Liver (tissue), 9 donors: ENCODE data around the gene CNP. TPM values are rescaled to one million over a fixed set of nuclear protein-coding genes. Genes with fewer than 3 reads are reported as not detected.

Source experiments
- DNase-seq: peaks from one replicate; pipeline ENCODE4 v3.0.0-alpha.2; 2017; ENCODE audit warnings: low spot score
- H3K27ac ChIP-seq, 2 donors: one replicate each; pipeline ENCODE4 v1.7.0; 2013; ENCODE audit warnings: inconsistent platforms in 2 of 2, low read length in 2 of 2, control low read depth in 1 of 2, low read depth in 1 of 2, mild to moderate bottlenecking in 1 of 2
- H3K27me3 ChIP-seq, 4 donors: one replicate each; pipeline versions ENCODE4 v1.6.1 to v1.7.0; 2013; ENCODE audit warnings: low read length in 3 of 4, inconsistent platforms in 1 of 4, mild to moderate bottlenecking in 1 of 4, moderate library complexity in 1 of 4; ENCODE audit not compliant: control insufficient read depth in 4 of 4, insufficient read depth in 4 of 4
- H3K36me3 ChIP-seq, 4 donors: one replicate each; pipeline versions ENCODE4 v1.6.1 to v1.7.0; 2013; ENCODE audit warnings: low read length in 3 of 4, mild to moderate bottlenecking in 3 of 4, low read depth in 1 of 4, moderate library complexity in 1 of 4; ENCODE audit not compliant: control insufficient read depth in 4 of 4, insufficient read depth in 3 of 4
- H3K4me1 ChIP-seq, 4 donors: one replicate each; pipeline versions ENCODE4 v1.6.1 to v1.7.0; 2013; ENCODE audit warnings: low read length in 3 of 4, mild to moderate bottlenecking in 3 of 4, moderate library complexity in 1 of 4; ENCODE audit not compliant: control insufficient read depth in 4 of 4, insufficient read depth in 4 of 4
- H3K4me3 ChIP-seq, 3 donors: one replicate each; pipeline versions ENCODE4 v1.6.1 to v1.7.0; 2013; ENCODE audit warnings: low read length in 3 of 3, control low read depth in 1 of 3, low read depth in 1 of 3, mild to moderate bottlenecking in 1 of 3
- H3K9ac ChIP-seq, 2 donors: one replicate each; pipeline ENCODE4 v1.7.0; 2013; ENCODE audit warnings: low read length in 2 of 2, mild to moderate bottlenecking in 2 of 2, moderate library complexity in 2 of 2, control low read depth in 1 of 2, low read depth in 1 of 2
- H3K9me3 ChIP-seq, 4 donors: one replicate each; pipeline versions ENCODE4 v1.6.1 to v1.7.0; 2013; ENCODE audit warnings: low read length in 3 of 4; ENCODE audit not compliant: control insufficient read depth in 4 of 4
- EGR1 ChIP-seq, 2 donors: IDR thresholded peaks; 2 replicates each; pipeline ENCODE4 v1.6.1; 2016 to 2018; ENCODE audit warnings: antibody characterized with exemption in 2 of 2, low read depth in 2 of 2
- FOXA1 ChIP-seq: IDR thresholded peaks from 2 replicates; pipeline ENCODE4 v1.6.1; 2016; ENCODE audit warnings: antibody characterized with exemption
- FOXA2 ChIP-seq: IDR thresholded peaks from 2 replicates; pipeline ENCODE4 v1.6.1; 2016; ENCODE audit warnings: antibody characterized with exemption
- GABPA ChIP-seq, 2 donors: IDR thresholded peaks in 1 of 2; conservative IDR thresholded peaks in 1 of 2; 2 replicates each; pipeline ENCODE4 v1.6.1; 2016; ENCODE audit warnings: antibody characterized with exemption in 2 of 2, mild to moderate bottlenecking in 1 of 2, moderate library complexity in 1 of 2
- HNF4A ChIP-seq, 2 donors: conservative IDR thresholded peaks; 2 replicates each; pipeline ENCODE4 v1.6.1; 2016; ENCODE audit warnings: antibody characterized with exemption in 2 of 2, mild to moderate bottlenecking in 2 of 2
- HNF4G ChIP-seq: IDR thresholded peaks from 2 replicates; pipeline ENCODE4 v1.6.1; 2016; ENCODE audit warnings: antibody characterized with exemption
- JUND ChIP-seq, 2 donors: IDR thresholded peaks; 2 replicates each; pipeline ENCODE4 v1.6.1; 2016; ENCODE audit warnings: antibody characterized with exemption in 2 of 2
- NR2F2 ChIP-seq: IDR thresholded peaks from 2 replicates; pipeline ENCODE4 v1.6.1; 2016; ENCODE audit warnings: antibody characterized with exemption
- RAD21 ChIP-seq, 2 donors: IDR thresholded peaks; 2 replicates each; pipeline ENCODE4 v1.6.1; 2016; ENCODE audit warnings: antibody characterized with exemption in 2 of 2, mild to moderate bottlenecking in 2 of 2
- RXRA ChIP-seq, 2 donors: IDR thresholded peaks; 2 replicates each; pipeline ENCODE4 v1.6.1; 2017 to 2018; ENCODE audit warnings: antibody characterized with exemption in 2 of 2, mild to moderate bottlenecking in 1 of 2
- SP1 ChIP-seq: IDR thresholded peaks from 2 replicates; pipeline ENCODE4 v1.6.1; 2018; ENCODE audit warnings: antibody characterized with exemption, mild to moderate bottlenecking
- TAF1 ChIP-seq: conservative IDR thresholded peaks from 2 replicates; pipeline ENCODE4 v1.6.1; 2016; ENCODE audit warnings: antibody characterized with exemption, mild to moderate bottlenecking
- YY1 ChIP-seq: IDR thresholded peaks from 2 replicates; pipeline ENCODE4 v1.6.1; 2016; ENCODE audit warnings: antibody characterized with exemption, mild to moderate bottlenecking
- WGBS: extraction: QIAGEN DNeasy Blood & Tissue Kit; methylation state at CpG from one replicate; pipeline ENCODE4 v1.1.7; 2013; 5-methylcytosine and 5-hydroxymethylcytosine counted together
- polyA plus RNA-seq, 2 donors: library from polyadenylated mRNA; stranded (reverse) in 1 of 2; unstranded in 1 of 2; fragments of 200-250 nt in 1 of 2; fragments of >200 nt in 1 of 2; fragmentation: Nextera tagmentation in 1 of 2; extraction: Ambion mirVana in 1 of 2; gene quantifications; one replicate each; pipeline versions ENCODE4 v1.2.1 to v1.2.3, GENCODE V29; 2013 to 2015
- total RNA-seq, 2 donors: library from RNA; depleted of rRNA; stranded (reverse); fragments of >200 nt; gene quantifications; one replicate each; pipeline ENCODE4 v1.2.3, GENCODE V29; 2014
- TF ChIP-seq, protein P1 (sequence below): IDR thresholded peaks from 2 replicates; pipeline ENCODE4 v1.6.1; 2016; ENCODE audit warnings: antibody characterized with exemption, mild to moderate bottlenecking
- TF ChIP-seq, protein P2 (sequence below): fragments of 150-350 bp; IDR thresholded peaks from 2 replicates; pipeline ENCODE4 v1.5.1; 2017; ENCODE audit warnings: improper control_type of control experiment, low read depth, low read length; ENCODE audit not compliant: missing input control
- TF ChIP-seq, protein P3 (sequence below): IDR thresholded peaks from 2 replicates; pipeline ENCODE4 v1.6.1; 2016; ENCODE audit warnings: antibody characterized with exemption
- TF ChIP-seq, protein P4 (sequence below): IDR thresholded peaks from 2 replicates; pipeline ENCODE4 v1.6.1; 2016; ENCODE audit warnings: antibody characterized with exemption
- TF ChIP-seq, protein P5 (sequence below): IDR thresholded peaks from 2 replicates; pipeline ENCODE4 v1.6.1; 2016; ENCODE audit warnings: antibody characterized with exemption
- donor health status: healthy.
- donor health status: healthy.
- donor health status: healthy.
- donor health status: healthy.
- donor health status: healthy.

The CNP gene
- total and polyA plus RNA-seq, 4 donors: 25.3 to 38.3 (median 30.2) TPM

DNA sequence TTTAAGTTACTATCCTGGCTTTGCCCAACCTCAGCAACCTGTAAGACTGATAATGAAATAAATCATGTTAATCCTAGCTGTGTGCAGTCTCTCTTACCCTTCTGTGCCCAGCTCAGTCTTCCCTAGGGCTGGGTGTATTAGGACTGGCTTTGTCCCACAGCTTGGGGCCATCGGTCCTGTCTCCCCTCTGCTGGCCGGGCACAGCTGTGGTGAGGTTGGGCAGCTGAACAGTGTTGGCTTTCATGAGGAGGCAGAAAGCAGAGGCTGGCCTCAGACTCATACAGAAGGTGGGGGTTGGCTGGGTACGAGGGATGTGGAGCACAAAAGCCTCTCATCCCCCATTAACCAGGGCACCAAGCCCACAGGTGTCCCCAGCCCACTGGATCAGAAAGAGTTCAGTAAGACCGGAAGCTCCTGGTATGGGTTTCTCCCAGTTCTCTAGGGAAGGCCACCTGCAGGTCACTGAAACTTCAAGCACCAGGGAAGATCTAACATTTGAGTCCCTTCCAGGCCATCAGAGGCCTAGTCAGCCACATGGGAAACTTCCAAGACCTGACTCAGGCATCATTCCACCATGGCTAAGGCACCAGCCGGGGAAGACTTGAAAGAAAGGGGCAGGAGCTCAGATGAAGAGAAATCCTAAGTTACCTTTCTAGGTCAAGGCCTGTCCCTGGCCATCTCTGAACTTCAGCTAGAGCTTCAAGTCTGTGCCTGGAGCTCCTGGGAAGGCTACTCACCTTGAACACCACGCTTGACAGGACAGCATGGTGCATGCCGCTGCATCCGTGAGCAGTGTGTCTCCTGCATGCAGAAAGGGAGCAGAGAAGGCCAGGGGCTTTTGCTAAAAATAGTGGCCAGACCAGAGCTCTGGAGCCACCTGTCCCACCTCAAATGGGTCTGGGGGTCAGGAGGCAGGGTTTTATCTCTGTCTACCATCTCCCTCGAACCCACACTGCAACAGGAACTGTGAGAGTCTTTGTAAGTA lies 8.8 kb downstream of the CNP start (continued):
- TF ChIP-seq, protein P1, sequence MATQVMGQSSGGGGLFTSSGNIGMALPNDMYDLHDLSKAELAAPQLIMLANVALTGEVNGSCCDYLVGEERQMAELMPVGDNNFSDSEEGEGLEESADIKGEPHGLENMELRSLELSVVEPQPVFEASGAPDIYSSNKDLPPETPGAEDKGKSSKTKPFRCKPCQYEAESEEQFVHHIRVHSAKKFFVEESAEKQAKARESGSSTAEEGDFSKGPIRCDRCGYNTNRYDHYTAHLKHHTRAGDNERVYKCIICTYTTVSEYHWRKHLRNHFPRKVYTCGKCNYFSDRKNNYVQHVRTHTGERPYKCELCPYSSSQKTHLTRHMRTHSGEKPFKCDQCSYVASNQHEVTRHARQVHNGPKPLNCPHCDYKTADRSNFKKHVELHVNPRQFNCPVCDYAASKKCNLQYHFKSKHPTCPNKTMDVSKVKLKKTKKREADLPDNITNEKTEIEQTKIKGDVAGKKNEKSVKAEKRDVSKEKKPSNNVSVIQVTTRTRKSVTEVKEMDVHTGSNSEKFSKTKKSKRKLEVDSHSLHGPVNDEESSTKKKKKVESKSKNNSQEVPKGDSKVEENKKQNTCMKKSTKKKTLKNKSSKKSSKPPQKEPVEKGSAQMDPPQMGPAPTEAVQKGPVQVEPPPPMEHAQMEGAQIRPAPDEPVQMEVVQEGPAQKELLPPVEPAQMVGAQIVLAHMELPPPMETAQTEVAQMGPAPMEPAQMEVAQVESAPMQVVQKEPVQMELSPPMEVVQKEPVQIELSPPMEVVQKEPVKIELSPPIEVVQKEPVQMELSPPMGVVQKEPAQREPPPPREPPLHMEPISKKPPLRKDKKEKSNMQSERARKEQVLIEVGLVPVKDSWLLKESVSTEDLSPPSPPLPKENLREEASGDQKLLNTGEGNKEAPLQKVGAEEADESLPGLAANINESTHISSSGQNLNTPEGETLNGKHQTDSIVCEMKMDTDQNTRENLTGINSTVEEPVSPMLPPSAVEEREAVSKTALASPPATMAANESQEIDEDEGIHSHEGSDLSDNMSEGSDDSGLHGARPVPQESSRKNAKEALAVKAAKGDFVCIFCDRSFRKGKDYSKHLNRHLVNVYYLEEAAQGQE: no peak
- TF ChIP-seq TAF1 (no peak), RXRA (IDR thresholded peaks at IDR 0.05) (no peak), RAD21 (IDR thresholded peaks at IDR 0.05) (no peak), EGR1 (IDR thresholded peaks at IDR 0.05; ENCODE audit: low read depth in 2 of 2) (no peak), HNF4A (conservative IDR thresholded peaks at IDR 0.05) (no peak)
- TF ChIP-seq, protein P2, sequence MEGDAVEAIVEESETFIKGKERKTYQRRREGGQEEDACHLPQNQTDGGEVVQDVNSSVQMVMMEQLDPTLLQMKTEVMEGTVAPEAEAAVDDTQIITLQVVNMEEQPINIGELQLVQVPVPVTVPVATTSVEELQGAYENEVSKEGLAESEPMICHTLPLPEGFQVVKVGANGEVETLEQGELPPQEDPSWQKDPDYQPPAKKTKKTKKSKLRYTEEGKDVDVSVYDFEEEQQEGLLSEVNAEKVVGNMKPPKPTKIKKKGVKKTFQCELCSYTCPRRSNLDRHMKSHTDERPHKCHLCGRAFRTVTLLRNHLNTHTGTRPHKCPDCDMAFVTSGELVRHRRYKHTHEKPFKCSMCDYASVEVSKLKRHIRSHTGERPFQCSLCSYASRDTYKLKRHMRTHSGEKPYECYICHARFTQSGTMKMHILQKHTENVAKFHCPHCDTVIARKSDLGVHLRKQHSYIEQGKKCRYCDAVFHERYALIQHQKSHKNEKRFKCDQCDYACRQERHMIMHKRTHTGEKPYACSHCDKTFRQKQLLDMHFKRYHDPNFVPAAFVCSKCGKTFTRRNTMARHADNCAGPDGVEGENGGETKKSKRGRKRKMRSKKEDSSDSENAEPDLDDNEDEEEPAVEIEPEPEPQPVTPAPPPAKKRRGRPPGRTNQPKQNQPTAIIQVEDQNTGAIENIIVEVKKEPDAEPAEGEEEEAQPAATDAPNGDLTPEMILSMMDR: no peak

DNA sequence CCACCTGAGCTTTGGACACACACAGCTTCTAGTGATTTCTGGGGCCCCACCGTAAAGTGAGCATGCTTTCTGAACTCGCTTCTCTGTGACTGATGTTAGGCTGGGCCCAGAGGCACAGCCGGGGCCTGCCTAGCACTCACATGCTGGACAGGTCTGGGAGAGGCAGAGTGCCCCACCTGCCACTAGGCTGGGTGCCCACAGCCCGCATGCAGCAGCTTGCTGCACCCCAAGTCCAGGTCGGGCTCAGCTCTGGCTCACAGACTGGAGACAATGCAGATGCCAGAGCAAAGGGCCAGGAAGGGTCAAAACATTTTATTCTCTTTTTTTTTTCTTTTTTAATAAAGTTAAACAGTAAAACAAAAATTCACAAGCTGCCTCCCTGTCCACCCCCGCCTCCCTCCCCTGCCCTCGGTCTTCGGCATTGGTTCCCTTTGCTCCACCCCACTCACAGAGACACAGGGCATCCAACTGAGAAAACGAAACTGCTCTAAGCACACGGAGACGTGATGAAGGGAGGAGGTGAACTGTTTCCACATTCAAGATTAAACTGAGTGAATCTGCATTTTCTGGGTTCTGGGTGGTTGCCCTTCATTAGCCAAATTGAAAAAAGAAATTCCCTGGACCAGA lies 9.7 kb downstream of the CNP start:
- no peak for DNase-seq
- Histone ChIP-seq H3K27me3 (no peaks in the 10 kb centered on the region), H3K27ac (peak overlapping the region; percentile 62 to 79), H3K9ac (peak overlapping the region; percentile 51 to 78), H3K9me3 (no peaks in the 10 kb centered on the region), H3K4me3 (no peak overlapping the region), H3K4me1 (peaks cover 11 to 44% (median 31%) of the 10 kb centered on the region in 4 donors), H3K36me3 (peaks cover 17 to 44% (median 33%) of the 10 kb centered on the region in 4 donors)
- WGBS: 39% methylated on average over 11 of the region's 11 CpGs
- TF ChIP-seq, protein P3, sequence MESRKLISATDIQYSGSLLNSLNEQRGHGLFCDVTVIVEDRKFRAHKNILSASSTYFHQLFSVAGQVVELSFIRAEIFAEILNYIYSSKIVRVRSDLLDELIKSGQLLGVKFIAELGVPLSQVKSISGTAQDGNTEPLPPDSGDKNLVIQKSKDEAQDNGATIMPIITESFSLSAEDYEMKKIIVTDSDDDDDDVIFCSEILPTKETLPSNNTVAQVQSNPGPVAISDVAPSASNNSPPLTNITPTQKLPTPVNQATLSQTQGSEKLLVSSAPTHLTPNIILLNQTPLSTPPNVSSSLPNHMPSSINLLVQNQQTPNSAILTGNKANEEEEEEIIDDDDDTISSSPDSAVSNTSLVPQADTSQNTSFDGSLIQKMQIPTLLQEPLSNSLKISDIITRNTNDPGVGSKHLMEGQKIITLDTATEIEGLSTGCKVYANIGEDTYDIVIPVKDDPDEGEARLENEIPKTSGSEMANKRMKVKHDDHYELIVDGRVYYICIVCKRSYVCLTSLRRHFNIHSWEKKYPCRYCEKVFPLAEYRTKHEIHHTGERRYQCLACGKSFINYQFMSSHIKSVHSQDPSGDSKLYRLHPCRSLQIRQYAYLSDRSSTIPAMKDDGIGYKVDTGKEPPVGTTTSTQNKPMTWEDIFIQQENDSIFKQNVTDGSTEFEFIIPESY: no peak
- TF ChIP-seq, protein P1: no peak
- TF ChIP-seq FOXA2 (no peak), HNF4G (no peak), SP1 (peak; percentile 23), GABPA (IDR thresholded peaks at IDR 0.05 in 1 of 2, conservative IDR thresholded peaks at IDR 0.05 in 1 of 2) (no peak), HNF4A (conservative IDR thresholded peaks at IDR 0.05) (peak; percentile 16 to 20), TAF1 (no peak), RAD21 (IDR thresholded peaks at IDR 0.05) (peak in 1 of 2 donors; percentile 19), JUND (IDR thresholded peaks at IDR 0.05) (no peak), FOXA1 (no peak), NR2F2 (no peak), RXRA (IDR thresholded peaks at IDR 0.05) (peak in 1 of 2 donors; percentile 25), YY1 (peak; percentile 16), EGR1 (IDR thresholded peaks at IDR 0.05; ENCODE audit: low read depth in 2 of 2) (peak; percentile 40 to 58)
- TF ChIP-seq, protein P4, sequence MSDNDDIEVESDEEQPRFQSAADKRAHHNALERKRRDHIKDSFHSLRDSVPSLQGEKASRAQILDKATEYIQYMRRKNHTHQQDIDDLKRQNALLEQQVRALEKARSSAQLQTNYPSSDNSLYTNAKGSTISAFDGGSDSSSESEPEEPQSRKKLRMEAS: no peak
- TF ChIP-seq, protein P5, sequence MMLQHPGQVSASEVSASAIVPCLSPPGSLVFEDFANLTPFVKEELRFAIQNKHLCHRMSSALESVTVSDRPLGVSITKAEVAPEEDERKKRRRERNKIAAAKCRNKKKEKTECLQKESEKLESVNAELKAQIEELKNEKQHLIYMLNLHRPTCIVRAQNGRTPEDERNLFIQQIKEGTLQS: no peak
